A549 treated with Hydrocortisone at 1 μM for 4 hours (cell line): Measurements from ENCODE around the gene SERPINB13. TPM values are rescaled to one million over a fixed set of nuclear protein-coding genes. Genes with fewer than 3 reads are reported as not detected.

Experiments used
- total RNA-seq: library from RNA; stranded (reverse); fragments of 200-300 nt; extraction: Qiagen RNA extraction; gene quantifications from 5 replicates; pipeline ENCODE4 v1.2.3, GENCODE V29; 2022

Gene SERPINB13, protein sequence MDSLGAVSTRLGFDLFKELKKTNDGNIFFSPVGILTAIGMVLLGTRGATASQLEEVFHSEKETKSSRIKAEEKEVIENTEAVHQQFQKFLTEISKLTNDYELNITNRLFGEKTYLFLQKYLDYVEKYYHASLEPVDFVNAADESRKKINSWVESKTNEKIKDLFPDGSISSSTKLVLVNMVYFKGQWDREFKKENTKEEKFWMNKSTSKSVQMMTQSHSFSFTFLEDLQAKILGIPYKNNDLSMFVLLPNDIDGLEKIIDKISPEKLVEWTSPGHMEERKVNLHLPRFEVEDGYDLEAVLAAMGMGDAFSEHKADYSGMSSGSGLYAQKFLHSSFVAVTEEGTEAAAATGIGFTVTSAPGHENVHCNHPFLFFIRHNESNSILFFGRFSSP
- not detected in 5 replicates for total RNA-seq

DNA sequence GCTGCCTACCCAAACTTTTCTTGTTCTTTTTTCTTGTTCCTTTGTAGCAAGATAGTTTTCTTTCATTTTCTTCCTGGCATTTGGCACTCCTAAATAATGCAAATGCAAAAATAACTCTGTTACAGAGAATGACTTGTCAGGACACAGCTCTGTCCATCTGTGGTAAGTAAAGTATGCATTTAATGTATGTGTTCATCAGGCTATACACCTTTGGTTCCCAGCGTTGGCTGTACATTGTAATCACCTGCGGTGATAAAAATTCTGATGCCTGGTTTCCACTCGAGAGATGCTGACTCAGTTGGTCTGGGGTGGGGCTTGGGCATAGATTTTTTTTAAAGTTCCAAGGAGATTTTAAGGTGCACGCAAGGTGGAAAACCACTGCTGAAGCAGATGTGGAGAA lies at the start of gene SERPINB13:
SERPINB13 (plus strand) TSS at position 378 of the 400 bp plus-strand sequence. CDS start 1,325 bp downstream, outside the sequence.

DNA sequence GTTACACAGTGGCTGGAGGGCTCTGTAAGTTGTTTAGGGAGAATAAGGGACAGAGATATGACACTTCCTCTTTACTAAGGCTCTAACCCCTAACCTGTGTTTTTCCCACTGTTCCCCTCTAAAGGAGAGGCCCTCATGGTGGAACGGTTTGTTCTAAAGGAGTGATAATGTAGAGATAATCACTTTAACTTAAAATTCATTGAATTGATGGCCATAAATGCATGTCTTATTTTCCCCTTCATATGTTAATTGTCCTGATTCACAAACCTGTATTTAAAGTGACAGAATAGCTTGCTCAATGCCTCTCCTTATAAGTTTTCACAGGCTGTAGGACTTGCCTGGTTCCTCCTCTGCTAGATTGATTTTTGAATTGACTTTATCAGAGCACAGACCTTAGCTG lies 45.1 kb upstream of the SERPINB13 start, which contains the start of gene SERPINB12:
SERPINB12 (plus strand) TSS at position 301 of the 400 bp plus-strand sequence. CDS start 13,791 bp downstream, outside the sequence.

GRCh38 chr18:63644142-63644541 lies 57.0 kb downstream of the SERPINB13 start, which contains the start of gene SERPINB4:
Gene SERPINB4 (minus strand): TSS chr18:63644256. CDS start chr18:63643577, 679 bp downstream.

Other genes with a start within 250 kb of the SERPINB13 start
- gene KDSR, start 220.1 kb upstream of the SERPINB13 start, total RNA-seq = 37.6 to 43.8 TPM (median 40.5 TPM) in 5 replicates
- gene VPS4B, start 164.9 kb upstream of the SERPINB13 start, total RNA-seq = 18.2 to 24.8 TPM (median 19.0 TPM) in 5 replicates
- 0.13 to 0.45 TPM (median 0.17 TPM) in 5 replicates for gene SERPINB5, start 110.4 kb upstream of the SERPINB13 start, total RNA-seq
- not detected in 5 replicates for gene SERPINB12, start 45.0 kb upstream of the SERPINB13 start, total RNA-seq
- gene SERPINB4, start 56.9 kb downstream of the SERPINB13 start, total RNA-seq = 0.09 to 0.25 TPM (median 0.18 TPM) in 4 of 5 replicates, not detected in the other
- 0.10 to 0.16 TPM (median 0.13 TPM) in 3 of 5 replicates, not detected in the others for gene SERPINB3, start 74.5 kb downstream of the SERPINB13 start, total RNA-seq
- 0.07 TPM in 1 of 5 replicates, not detected in the others for gene SERPINB11, start 115.6 kb downstream of the SERPINB13 start, total RNA-seq
- gene SERPINB7, start 188.1 kb downstream of the SERPINB13 start, total RNA-seq = 1.3 to 3.3 TPM (median 2.2 TPM) in 5 replicates